Neural progenitor cell (in vitro differentiated cells): ENCODE data around the gene PDAP1. TPM values are rescaled to one million over a fixed set of nuclear protein-coding genes. Genes with fewer than 3 reads are reported as not detected.
"Not testable (repeated sequence)": the region's sequence is repeated elsewhere in the genome, so short reads cannot be mapped to it uniquely, and the experiment has no call there.

Experiments used
- DNase-seq: peaks from one replicate; pipeline ENCODE4 v3.0.0-alpha.2; 2016; ENCODE audit warnings: low spot score
- H2AFZ ChIP-seq: fragments of 200-600 bp; sonication (generic); replicated peaks from 2 replicates; pipeline ENCODE4 v1.6.1; 2016; ENCODE audit warnings: antibody characterized with exemption
- H3F3A ChIP-seq: fragments of 200-600 bp; sonication (generic); 2 replicates; pipeline ENCODE4 v1.6.1; 2016; ENCODE audit warnings: antibody characterized with exemption, low read depth
- H3K27ac ChIP-seq: fragments of 200-600 bp; sonication (generic); 2 replicates; pipeline ENCODE4 v1.5.1; 2016; ENCODE audit warnings: mild to moderate bottlenecking
- H3K27me3 ChIP-seq: fragments of 200-600 bp; sonication (generic); 2 replicates; pipeline ENCODE4 v1.6.1; 2016; ENCODE audit warnings: mild to moderate bottlenecking, moderate library complexity
- H3K36me3 ChIP-seq: fragments of 200-600 bp; sonication (generic); 2 replicates; pipeline ENCODE4 v1.5.1; 2016
- H3K4me1 ChIP-seq: fragments of 200-600 bp; sonication (generic); 2 replicates; pipeline ENCODE4 v1.6.1; 2016; ENCODE audit warnings: mixed run types
- H3K4me2 ChIP-seq: fragments of 200-600 bp; sonication (generic); 2 replicates; pipeline ENCODE4 v1.6.1; 2016
- H3K4me3 ChIP-seq: fragments of 200-600 bp; sonication (generic); 2 replicates; pipeline ENCODE4 v1.5.1; 2016
- H3K79me2 ChIP-seq: fragments of 200-600 bp; sonication (generic); 2 replicates; pipeline ENCODE4 v1.6.1; 2016; ENCODE audit warnings: low read depth
- H3K9ac ChIP-seq: fragments of 200-600 bp; sonication (generic); 2 replicates; pipeline ENCODE4 v1.6.1; 2016
- H3K9me3 ChIP-seq: fragments of 200-600 bp; sonication (generic); 2 replicates; pipeline ENCODE4 v1.5.1; 2016; ENCODE audit warnings: low read depth
- H4K20me1 ChIP-seq: fragments of 200-600 bp; sonication (generic); 2 replicates; pipeline ENCODE4 v1.6.1; 2016; ENCODE audit warnings: low read depth
- H3K27ac Mint-ChIP-seq: 3 replicates; pipeline ENCODE4 v1.8.0; 2021; ENCODE audit warnings: mixed read lengths
- H3K27me3 Mint-ChIP-seq: 2 replicates; pipeline ENCODE4 v1.8.0; 2022; ENCODE audit warnings: low read depth, mild to moderate bottlenecking, inconsistent platforms, moderate library complexity, mixed read lengths; ENCODE audit not compliant: insufficient read depth
- H3K36me3 Mint-ChIP-seq: 3 replicates; pipeline ENCODE4 v1.8.0; 2021; ENCODE audit warnings: mixed read lengths
- H3K4me1 Mint-ChIP-seq: 3 replicates; pipeline ENCODE4 v1.8.0; 2021; ENCODE audit warnings: mixed read lengths
- H3K4me3 Mint-ChIP-seq: 3 replicates; pipeline ENCODE4 v1.8.0; 2021; ENCODE audit warnings: mild to moderate bottlenecking, moderate library complexity, mixed read lengths
- H3K9me3 Mint-ChIP-seq: 3 replicates; pipeline ENCODE4 v1.8.0; 2020; ENCODE audit warnings: mixed read lengths
- EZH2 ChIP-seq: fragments of 200-600 bp; sonication (generic); IDR thresholded peaks from 2 replicates; pipeline ENCODE4 v1.6.1; 2017; ENCODE audit warnings: antibody characterized with exemption, mild to moderate bottlenecking, moderate library complexity
- EZH2phosphoT487 ChIP-seq: fragments of 200-600 bp; sonication (generic); IDR thresholded peaks from 2 replicates; pipeline ENCODE4 v1.6.1; 2017; ENCODE audit warnings: antibody characterized with exemption
- total RNA-seq: library from RNA; depleted of rRNA; stranded (reverse); fragments of >200 nt; gene quantifications from 2 replicates; pipeline ENCODE4 v1.2.3, GENCODE V29; 2015; ENCODE audit warnings: low replicate concordance
- TF ChIP-seq, protein P1 (sequence below): fragments of 200-600 bp; sonication (generic); IDR thresholded peaks from 2 replicates; pipeline ENCODE4 v1.5.1; 2017; ENCODE audit warnings: antibody characterized with exemption, mild to moderate bottlenecking

Gene PDAP1
- total RNA-seq, 1 donor from 2014 or later, result 136 TPM

DNA sequence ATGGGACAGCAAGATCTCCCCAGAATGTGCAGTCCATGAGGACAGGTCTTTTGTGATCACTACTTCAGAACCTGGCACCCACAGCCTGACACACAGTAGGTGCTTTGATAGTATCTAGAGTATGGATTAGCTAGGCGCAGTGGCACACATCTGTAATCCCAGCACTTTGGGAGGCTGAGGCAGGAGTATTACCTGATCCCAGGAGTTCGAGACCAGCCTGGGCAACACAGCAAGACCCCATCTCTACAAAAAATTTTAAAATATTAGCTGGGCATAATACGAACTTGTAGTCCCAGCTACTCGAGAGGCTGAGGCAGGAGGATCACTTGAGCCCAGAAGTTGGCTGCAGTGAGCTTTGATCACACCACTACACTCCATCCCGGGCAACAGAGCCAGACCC is 56.1 kb downstream of the PDAP1 start:
- H3K36me3 Mint-ChIP-seq, result peaks cover 21% of the 10 kb centered on the region
- no peak overlapping the region for H3K4me3 ChIP-seq
- H3K9ac ChIP-seq, result no peak overlapping the region
- no peak for DNase-seq
- no peaks in the 10 kb centered on the region for H3F3A ChIP-seq
- H3K27ac Mint-ChIP-seq, result no peak overlapping the region
- no peak overlapping the region for H3K4me3 Mint-ChIP-seq
- H3K27me3 Mint-ChIP-seq, result no peaks in the 10 kb centered on the region
- no peak overlapping the region for H3K4me2 ChIP-seq
- TF ChIP-seq EZH2, result no peak
- TF ChIP-seq, protein P1, sequence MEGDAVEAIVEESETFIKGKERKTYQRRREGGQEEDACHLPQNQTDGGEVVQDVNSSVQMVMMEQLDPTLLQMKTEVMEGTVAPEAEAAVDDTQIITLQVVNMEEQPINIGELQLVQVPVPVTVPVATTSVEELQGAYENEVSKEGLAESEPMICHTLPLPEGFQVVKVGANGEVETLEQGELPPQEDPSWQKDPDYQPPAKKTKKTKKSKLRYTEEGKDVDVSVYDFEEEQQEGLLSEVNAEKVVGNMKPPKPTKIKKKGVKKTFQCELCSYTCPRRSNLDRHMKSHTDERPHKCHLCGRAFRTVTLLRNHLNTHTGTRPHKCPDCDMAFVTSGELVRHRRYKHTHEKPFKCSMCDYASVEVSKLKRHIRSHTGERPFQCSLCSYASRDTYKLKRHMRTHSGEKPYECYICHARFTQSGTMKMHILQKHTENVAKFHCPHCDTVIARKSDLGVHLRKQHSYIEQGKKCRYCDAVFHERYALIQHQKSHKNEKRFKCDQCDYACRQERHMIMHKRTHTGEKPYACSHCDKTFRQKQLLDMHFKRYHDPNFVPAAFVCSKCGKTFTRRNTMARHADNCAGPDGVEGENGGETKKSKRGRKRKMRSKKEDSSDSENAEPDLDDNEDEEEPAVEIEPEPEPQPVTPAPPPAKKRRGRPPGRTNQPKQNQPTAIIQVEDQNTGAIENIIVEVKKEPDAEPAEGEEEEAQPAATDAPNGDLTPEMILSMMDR, result no peak
- no peak for TF ChIP-seq EZH2phosphoT487
- no peaks in the 10 kb centered on the region for H4K20me1 ChIP-seq
- no peak overlapping the region for H2AFZ ChIP-seq
- no peaks in the 10 kb centered on the region for H3K27me3 ChIP-seq
- H3K27ac ChIP-seq, result no peak overlapping the region
- no peaks in the 10 kb centered on the region for H3K9me3 ChIP-seq
- peaks cover 10% of the 10 kb centered on the region for H3K36me3 ChIP-seq
- no peaks in the 10 kb centered on the region for H3K4me1 Mint-ChIP-seq
- H3K9me3 Mint-ChIP-seq, result no peaks in the 10 kb centered on the region
- no peaks in the 10 kb centered on the region for H3K79me2 ChIP-seq
- H3K4me1 ChIP-seq, result no peaks in the 10 kb centered on the region

DNA sequence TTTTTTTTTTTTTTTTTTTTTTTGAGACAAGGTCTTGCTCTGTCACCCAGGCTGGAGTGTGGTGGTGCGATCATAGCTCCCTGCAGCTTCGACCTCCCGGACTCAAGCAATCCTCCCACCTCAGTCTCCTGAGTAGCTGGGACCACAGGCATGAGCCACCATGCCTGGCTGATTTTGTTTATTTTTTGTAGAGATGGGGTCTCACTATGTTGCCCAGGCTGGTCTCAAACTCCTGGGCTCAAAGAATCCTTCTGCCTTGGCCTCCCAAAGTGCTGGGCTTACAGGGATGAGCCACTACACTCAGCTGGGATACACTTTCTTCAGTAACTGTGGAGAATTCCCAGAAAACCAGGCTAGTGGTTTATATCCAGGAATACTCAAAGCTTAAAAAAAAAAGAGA is 57.8 kb downstream of the PDAP1 start:
- not testable (repeated sequence) for H3K9ac ChIP-seq, H4K20me1 ChIP-seq, H3K27me3 ChIP-seq, H3F3A ChIP-seq, H3K4me1 Mint-ChIP-seq, H3K9me3 Mint-ChIP-seq, DNase-seq, H3K4me3 Mint-ChIP-seq, H3K27ac ChIP-seq, H3K4me3 ChIP-seq, H3K4me1 ChIP-seq, H2AFZ ChIP-seq, H3K79me2 ChIP-seq, H3K27ac Mint-ChIP-seq, H3K4me2 ChIP-seq, H3K9me3 ChIP-seq, H3K27me3 Mint-ChIP-seq
- peaks cover 21% of the 10 kb centered on the region for H3K36me3 Mint-ChIP-seq
- peaks cover 10% of the 10 kb centered on the region for H3K36me3 ChIP-seq

Other genes starting within 250 kb of the PDAP1 start
- not detected in 2 replicates for gene KPNA7, start 200.5 kb downstream of the PDAP1 start, total RNA-seq
- not detected in 2 replicates for gene MYH16, start 135.8 kb downstream of the PDAP1 start, total RNA-seq
- gene ARPC1A, start 82.7 kb downstream of the PDAP1 start, total RNA-seq, result 143 and 154 TPM in 2 replicates
- 23.6 and 50.5 TPM in 2 replicates for gene ARPC1B, start 33.9 kb downstream of the PDAP1 start, total RNA-seq
- 59.7 and 98.2 TPM in 2 replicates for gene BUD31, start 372 bp upstream of the PDAP1 start, total RNA-seq
- 8.3 and 10.5 TPM in 2 replicates for gene PTCD1, start 30.2 kb upstream of the PDAP1 start, total RNA-seq
- gene CPSF4, start 30.3 kb upstream of the PDAP1 start, total RNA-seq, result 72.1 and 120 TPM in 2 replicates
- 2,754 and 3,838 TPM in 2 replicates for gene ATP5MF, start 57.6 kb upstream of the PDAP1 start, total RNA-seq
- gene ZNF789, start 64.3 kb upstream of the PDAP1 start, total RNA-seq, result 18.7 and 20.2 TPM in 2 replicates
- gene ZNF394, start 91.7 kb upstream of the PDAP1 start, total RNA-seq, result 16.8 and 22.4 TPM in 2 replicates
- 19.6 and 23.3 TPM in 2 replicates for gene ZKSCAN5, start 96.1 kb upstream of the PDAP1 start, total RNA-seq
- gene FAM200A, start 143.5 kb upstream of the PDAP1 start, total RNA-seq, result 14.7 and 21.1 TPM in 2 replicates
- 59.3 and 66.3 TPM in 2 replicates for gene ZNF655, start 150.0 kb upstream of the PDAP1 start, total RNA-seq
- 0.53 TPM in 1 of 2 replicates, not detected in the other for gene TMEM225B, start 189.7 kb upstream of the PDAP1 start, total RNA-seq
- 8.7 and 13.3 TPM in 2 replicates for gene ZSCAN25, start 208.3 kb upstream of the PDAP1 start, total RNA-seq